Prostate gland (tissue), 2 donors: ENCODE measurements around the gene SUPT7L. TPM values are rescaled to one million over a fixed set of nuclear protein-coding genes. Genes with fewer than 3 reads are reported as not detected.

Experiments
- DNase-seq: peaks from one replicate; pipeline ENCODE4 v3.0.0-alpha.2; 2019; ENCODE audit warnings: low spot score
- H3K27ac ChIP-seq, 2 donors: fragments of 200-600 bp; sonication (generic); 2 replicates each; pipeline ENCODE4 v1.5.1; 2017 to 2019
- H3K27me3 ChIP-seq: fragments of 200-600 bp; sonication (generic); replicated peaks from 2 replicates; pipeline ENCODE4 v1.5.1; 2019; ENCODE audit not compliant: insufficient read depth
- H3K36me3 ChIP-seq, 2 donors: fragments of 200-600 bp; sonication (generic); 1 replicate in 1 of 2; 2 replicates in 1 of 2; pipeline versions ENCODE4 v1.5.1 to v1.8.1; 2017 to 2019
- H3K4me1 ChIP-seq: fragments of 200-600 bp; sonication (generic); replicated peaks from 2 replicates; pipeline ENCODE4 v1.5.1; 2019
- H3K4me3 ChIP-seq, 2 donors: fragments of 200-600 bp; sonication (generic); 2 replicates each; pipeline ENCODE4 v1.5.1; 2017 to 2019
- H3K9me3 ChIP-seq: fragments of 200-600 bp; sonication (generic); 2 replicates; pipeline ENCODE4 v1.5.1; 2017
- CTCF ChIP-seq, 4 experiments: fragments of 200-600 bp in 2 of 4; fragments of 450-650 bp in 2 of 4; sonication (generic) in 2 of 4; IDR thresholded peaks; 1 replicate in 3 of 4; 2 replicates in 1 of 4; pipeline ENCODE4 v1.5.1; 2016 to 2019; ENCODE audit warnings: antibody characterized with exemption in 4 of 4, mild to moderate bottlenecking in 2 of 4, moderate library complexity in 2 of 4
- POLR2A ChIP-seq: fragments of 450-650 bp; IDR thresholded peaks from one replicate; pipeline ENCODE4 v1.6.1; 2016; ENCODE audit warnings: antibody characterized with exemption, mild to moderate bottlenecking
- POLR2AphosphoS5 ChIP-seq: sonication (generic); formaldehyde crosslinking; IDR thresholded peaks from one replicate; pipeline ENCODE4 v1.6.1; 2017; ENCODE audit warnings: antibody characterized with exemption
- WGBS: methylation state at CpG from one replicate; pipeline ENCODE4 v1.1.5; 2018; 5-methylcytosine and 5-hydroxymethylcytosine counted together
- intact Hi-C: fragments of 100-400 bp; cut with DNase I; formaldehyde crosslinking; loops from one replicate; pipeline ENCODE4 v1.14.2; 2022
- total RNA-seq, 2 donors: library from RNA; depleted of rRNA; stranded (reverse); fragments of >200 nt; gene quantifications; one replicate each; pipeline ENCODE4 v1.1.0, GENCODE V29; 2016

SUPT7L gene
- total RNA-seq, 2 donors from 2014 or later = 18.6 to 34.2 TPM

GRCh38 chr2:27647737-27648136 lies 15.7 kb downstream of the SUPT7L start:
- no peak for DNase-seq
- intact Hi-C loops = no loop called here
- WGBS = 89% methylated on average over 4 of the region's 4 CpGs
- H3K9me3 ChIP-seq = no peaks in the 10 kb centered on the region
- TF ChIP-seq POLR2A (no peak), CTCF (IDR thresholded peaks at IDR 0.05) (no peak), POLR2AphosphoS5 (no peak)
- H3K4me1 ChIP-seq = no peaks in the 10 kb centered on the region
- no peak overlapping the region for H3K4me3 ChIP-seq
- peaks cover 0 to 8% of the 10 kb centered on the region in 2 donors for H3K36me3 ChIP-seq
- no peak overlapping the region for H3K27ac ChIP-seq
- no peaks in the 10 kb centered on the region for H3K27me3 ChIP-seq

- Histone ChIP-seq H3K27ac (no peak overlapping the region), H3K4me3 (no peak overlapping the region), H3K36me3 (peaks cover 0 to 8% of the 10 kb centered on the region in 2 donors), H3K9me3 (no peaks in the 10 kb centered on the region), H3K4me1 (no peaks in the 10 kb centered on the region), H3K27me3 (no peaks in the 10 kb centered on the region)
- intact Hi-C loops = no loop called here
- TF ChIP-seq CTCF (IDR thresholded peaks at IDR 0.05) (no peak), POLR2A (no peak), POLR2AphosphoS5 (no peak)
- DNase-seq = no peak
These were observed 16.1 kb downstream of the SUPT7L start for GRCh38 chr2:27647289-27647688.

GRCh38 chr2:27645197-27645596 lies 18.2 kb downstream of the SUPT7L start:
- Histone ChIP-seq H3K4me1 (no peaks in the 10 kb centered on the region), H3K27ac (no peak overlapping the region), H3K9me3 (no peaks in the 10 kb centered on the region), H3K36me3 (peaks cover 0 to 8% of the 10 kb centered on the region in 2 donors), H3K4me3 (no peak overlapping the region), H3K27me3 (no peaks in the 10 kb centered on the region)
- no peak for TF ChIP-seq POLR2A
- TF ChIP-seq POLR2AphosphoS5 = no peak
- no peak for TF ChIP-seq CTCF (IDR thresholded peaks at IDR 0.05)
- intact Hi-C loops = no loop called here
- no peak for DNase-seq

- no peak for DNase-seq
- H3K4me1 ChIP-seq = no peaks in the 10 kb centered on the region
- H3K9me3 ChIP-seq = no peaks in the 10 kb centered on the region
- no peaks in the 10 kb centered on the region for H3K27me3 ChIP-seq
- TF ChIP-seq POLR2AphosphoS5 (no peak), CTCF (IDR thresholded peaks at IDR 0.05) (no peak), POLR2A (no peak)
- no peak overlapping the region for H3K4me3 ChIP-seq
- intact Hi-C loops = no loop called here
- WGBS = 81% methylated on average over 2 of the region's 2 CpGs
- H3K36me3 ChIP-seq = peaks cover 13 to 15% of the 10 kb centered on the region in 2 donors
- H3K27ac ChIP-seq = no peak overlapping the region
These were observed 22.6 kb downstream of the SUPT7L start for GRCh38 chr2:27640722-27641245.

- Histone ChIP-seq H3K4me1 (no peaks in the 10 kb centered on the region), H3K27me3 (no peaks in the 10 kb centered on the region), H3K9me3 (no peaks in the 10 kb centered on the region), H3K36me3 (peaks cover 15 to 23% of the 10 kb centered on the region in 2 donors), H3K4me3 (no peak overlapping the region), H3K27ac (no peak overlapping the region)
- TF ChIP-seq POLR2A (no peak), POLR2AphosphoS5 (no peak), CTCF (IDR thresholded peaks at IDR 0.05) (no peak)
- DNase-seq = no peak
- intact Hi-C loops = no loop called here
- WGBS = 57% methylated on average over 3 of the region's 3 CpGs
These were observed 24.7 kb downstream of the SUPT7L start for GRCh38 chr2:27638709-27639108.
